Activated B cell treated with CpG ODN at 0.5 μM for 24 hours (primary cell): Measurements from ENCODE around the gene OR6C68. TPM values are rescaled to one million over a fixed set of nuclear protein-coding genes. Genes with fewer than 3 reads are reported as not detected.

Experiments used
- ATAC-seq: fragments of 200-7000 bp; cut with Tn5 transposase; one replicate; pipeline ENCODE4 v1.10.0; 2021; ENCODE audit warnings: low read depth, mild to moderate bottlenecking, moderate library complexity
- CTCF ChIA-PET: fragments of 350-600 bp; sonication (Branson Sonifier 250); formaldehyde crosslinking; loops from one replicate; lab custom pipeline; 2021; ENCODE audit warnings: antibody characterized with exemption; lab: Charles Lee
- POLR2A ChIA-PET: fragments of 350-600 bp; sonication (Branson Sonifier 250); formaldehyde crosslinking; loops from one replicate; lab custom pipeline; 2021; ENCODE audit warnings: antibody characterized with exemption; lab: Charles Lee
- DNase-seq: peaks from one replicate; pipeline ENCODE4 v3.0.0; 2022
- H3K27ac Mint-ChIP-seq: one replicate; pipeline ENCODE4 v1.8.0; 2020; ENCODE audit warnings: mixed read lengths
- H3K27me3 Mint-ChIP-seq: one replicate; pipeline ENCODE4 v1.8.0; 2021; ENCODE audit warnings: mixed read lengths
- H3K36me3 Mint-ChIP-seq: one replicate; pipeline ENCODE4 v1.8.0; 2021; ENCODE audit warnings: low read depth, mixed read lengths
- H3K4me1 Mint-ChIP-seq: one replicate; pipeline ENCODE4 v1.8.0; 2021; ENCODE audit warnings: mixed read lengths
- H3K4me3 Mint-ChIP-seq: one replicate; pipeline ENCODE4 v1.8.0; 2020; ENCODE audit warnings: mild to moderate bottlenecking, mixed read lengths
- H3K9me3 Mint-ChIP-seq: one replicate; pipeline ENCODE4 v1.8.0; 2020; ENCODE audit warnings: mixed read lengths
- intact Hi-C: fragments of 100-400 bp; cut with micrococcal nuclease; formaldehyde crosslinking; loops from one replicate; pipeline ENCODE4 v1.15.1; 2024
- total RNA-seq: library from RNA; stranded (reverse); gene quantifications from 2 replicates; pipeline ENCODE4 v1.2.3, GENCODE V29; 2022
- TF ChIP-seq, protein P1 (sequence below): fragments of 200-600 bp; IDR thresholded peaks from one replicate; pipeline ENCODE4 v1.8.0; 2022; ENCODE audit warnings: antibody characterized with exemption, mild to moderate bottlenecking

Gene OR6C68
- total RNA-seq, 1 donor from 2014 or later: not detected

- CTCF ChIA-PET: no interaction called here
- Mint-ChIP-seq H3K27me3 (peaks cover 3% of the 10 kb centered on the region), H3K27ac (no peak overlapping the region), H3K4me1 (peaks cover 7% of the 10 kb centered on the region), H3K9me3 (no peaks in the 10 kb centered on the region), H3K4me3 (no peak overlapping the region), H3K36me3 (no peaks in the 10 kb centered on the region)
- DNase-seq: no peak
- intact Hi-C loops: no loop called here
- TF ChIP-seq, protein P1, sequence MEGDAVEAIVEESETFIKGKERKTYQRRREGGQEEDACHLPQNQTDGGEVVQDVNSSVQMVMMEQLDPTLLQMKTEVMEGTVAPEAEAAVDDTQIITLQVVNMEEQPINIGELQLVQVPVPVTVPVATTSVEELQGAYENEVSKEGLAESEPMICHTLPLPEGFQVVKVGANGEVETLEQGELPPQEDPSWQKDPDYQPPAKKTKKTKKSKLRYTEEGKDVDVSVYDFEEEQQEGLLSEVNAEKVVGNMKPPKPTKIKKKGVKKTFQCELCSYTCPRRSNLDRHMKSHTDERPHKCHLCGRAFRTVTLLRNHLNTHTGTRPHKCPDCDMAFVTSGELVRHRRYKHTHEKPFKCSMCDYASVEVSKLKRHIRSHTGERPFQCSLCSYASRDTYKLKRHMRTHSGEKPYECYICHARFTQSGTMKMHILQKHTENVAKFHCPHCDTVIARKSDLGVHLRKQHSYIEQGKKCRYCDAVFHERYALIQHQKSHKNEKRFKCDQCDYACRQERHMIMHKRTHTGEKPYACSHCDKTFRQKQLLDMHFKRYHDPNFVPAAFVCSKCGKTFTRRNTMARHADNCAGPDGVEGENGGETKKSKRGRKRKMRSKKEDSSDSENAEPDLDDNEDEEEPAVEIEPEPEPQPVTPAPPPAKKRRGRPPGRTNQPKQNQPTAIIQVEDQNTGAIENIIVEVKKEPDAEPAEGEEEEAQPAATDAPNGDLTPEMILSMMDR: no peak
- POLR2A ChIA-PET: no interaction called here
- no peak for ATAC-seq
These were observed 3.3 kb downstream of the OR6C68 start for GRCh38 chr12:55495490-55495889.

DNA sequence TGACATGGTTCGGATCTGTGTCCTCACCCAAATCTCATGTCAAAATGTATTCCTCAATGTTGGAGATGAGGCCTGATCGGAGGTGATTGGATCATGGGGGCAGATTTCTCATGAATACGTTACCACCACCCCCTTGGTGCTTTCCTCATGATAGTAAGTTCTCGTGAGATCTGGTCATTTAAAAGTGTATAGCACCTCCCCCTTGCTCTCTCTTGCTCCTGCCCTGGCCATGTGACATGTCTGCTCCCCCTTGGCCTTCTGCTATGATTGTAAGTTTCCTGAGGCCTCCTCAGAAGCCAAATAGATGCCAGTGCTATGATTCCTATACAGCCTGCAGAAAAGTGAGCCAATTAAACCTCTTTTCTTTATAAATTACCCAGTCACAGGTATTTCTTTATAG, 7.1 kb downstream of the OR6C68 start:
- intact Hi-C loops: no loop called here
- peaks cover 2% of the 10 kb centered on the region for H3K27me3 Mint-ChIP-seq
- ChIA-PET CTCF (no interaction called here), POLR2A (no interaction called here)
- no peak overlapping the region for H3K27ac Mint-ChIP-seq
- DNase-seq (no peak), ATAC-seq (no peak)
- H3K36me3 Mint-ChIP-seq: no peaks in the 10 kb centered on the region
- TF ChIP-seq, protein P1: no peak
- peaks cover 11% of the 10 kb centered on the region for H3K4me1 Mint-ChIP-seq
- H3K4me3 Mint-ChIP-seq: no peak overlapping the region
- no peaks in the 10 kb centered on the region for H3K9me3 Mint-ChIP-seq

DNA sequence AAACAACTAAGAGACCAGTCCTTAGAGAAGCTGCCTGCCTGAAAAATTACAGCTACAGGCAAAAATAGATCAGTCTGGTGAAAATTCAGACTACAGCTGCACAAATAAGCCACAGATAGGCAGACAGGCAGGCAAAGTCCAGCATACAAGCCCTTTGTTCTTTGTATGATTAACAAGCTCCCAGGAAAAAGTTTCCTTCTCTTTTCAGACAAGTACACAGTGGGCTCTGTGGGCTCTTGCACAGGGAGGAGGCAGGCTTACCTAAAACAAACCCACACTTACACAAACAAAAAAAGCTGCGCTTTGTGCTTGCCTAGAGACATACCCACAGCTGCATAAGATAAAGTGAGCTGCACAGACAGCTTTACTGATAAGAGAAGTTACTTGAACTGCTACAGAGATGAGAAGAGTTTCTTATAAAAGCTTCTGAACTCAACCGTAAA, 7.7 kb downstream of the OR6C68 start:
- H3K4me1 Mint-ChIP-seq: peaks cover 11% of the 10 kb centered on the region
- TF ChIP-seq, protein P1: no peak
- DNase-seq (no peak), ATAC-seq (no peak)
- peaks cover 2% of the 10 kb centered on the region for H3K27me3 Mint-ChIP-seq
- POLR2A ChIA-PET: no interaction called here
- no peaks in the 10 kb centered on the region for H3K9me3 Mint-ChIP-seq
- intact Hi-C loops: no loop called here
- H3K27ac Mint-ChIP-seq: no peak overlapping the region
- H3K4me3 Mint-ChIP-seq: no peak overlapping the region
- CTCF ChIA-PET: no interaction called here
- no peaks in the 10 kb centered on the region for H3K36me3 Mint-ChIP-seq

GRCh38 chr12:55501601-55502000, 9.4 kb downstream of the OR6C68 start:
- H3K36me3 Mint-ChIP-seq: no peaks in the 10 kb centered on the region
- ATAC-seq (no peak), DNase-seq (no peak)
- ChIA-PET POLR2A (no interaction called here), CTCF (no interaction called here)
- intact Hi-C loops: no loop called here
- TF ChIP-seq, protein P1: no peak
- no peaks in the 10 kb centered on the region for H3K9me3 Mint-ChIP-seq
- H3K4me3 Mint-ChIP-seq: no peak overlapping the region
- peaks cover 11% of the 10 kb centered on the region for H3K4me1 Mint-ChIP-seq
- no peaks in the 10 kb centered on the region for H3K27me3 Mint-ChIP-seq
- H3K27ac Mint-ChIP-seq: no peak overlapping the region

DNA sequence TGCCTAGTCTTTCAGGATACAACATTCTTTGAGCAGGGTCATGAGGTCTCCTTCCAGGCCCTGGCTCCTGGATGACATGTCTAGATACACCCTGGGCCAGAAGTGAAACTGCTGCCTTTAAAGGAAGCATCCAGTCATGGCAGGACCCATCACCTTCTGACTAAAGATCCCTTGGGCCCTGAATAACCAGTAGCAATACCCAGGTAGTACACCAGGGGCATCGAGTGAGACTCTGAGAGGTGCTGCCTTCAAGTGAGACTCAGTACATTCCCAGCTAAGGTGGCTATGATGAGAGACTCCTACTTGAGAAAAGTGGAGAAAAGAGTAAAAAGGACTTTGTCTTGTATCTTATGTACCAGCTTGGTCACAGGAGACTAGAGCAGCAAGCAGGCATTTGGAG, 23.5 kb downstream of the OR6C68 start:
- DNase-seq (no peak), ATAC-seq (peak; percentile 14)
- intact Hi-C loops: no loop called here
- no peaks in the 10 kb centered on the region for H3K4me1 Mint-ChIP-seq
- POLR2A ChIA-PET: no interaction called here
- H3K27ac Mint-ChIP-seq: no peak overlapping the region
- H3K36me3 Mint-ChIP-seq: no peaks in the 10 kb centered on the region
- TF ChIP-seq, protein P1: no peak
- H3K27me3 Mint-ChIP-seq: peaks cover 20% of the 10 kb centered on the region
- peaks cover 4% of the 10 kb centered on the region for H3K9me3 Mint-ChIP-seq
- no peak overlapping the region for H3K4me3 Mint-ChIP-seq
- CTCF ChIA-PET: no interaction called here
